ENCODE data around the gene PRR7.
A peak's percentile ranks its signal among the peaks of the same experiment; 100 is the strongest.
"Not testable (repeated sequence)": the region's sequence is repeated elsewhere in the genome, so short reads cannot be mapped to it uniquely, and the experiment has no call there.

Gene PRR7

GRCh38 chr5:177471610-177472356 is 25.2 kb downstream of the PRR7 start:
- DNase-seq: no peak

GRCh38 chr5:177472460-177473442 is 26.1 kb downstream of the PRR7 start:
- peak; percentile 58 for DNase-seq

- peak; percentile 33 for DNase-seq
Measured at GRCh38 chr5:177473443-177474001, 26.9 kb downstream of the PRR7 start, which contains the start of gene DBN1. Gene DBN1, minus strand, starts transcription at chr5:177473634. Its CDS starts 113 bp downstream, at chr5:177473521.

GRCh38 chr5:177474002-177474476 is 27.4 kb downstream of the PRR7 start:
- no peak for DNase-seq

GRCh38 chr5:177474846-177475562 is 28.4 kb downstream of the PRR7 start:
- no peak for DNase-seq

GRCh38 chr5:177475563-177476427 is 29.2 kb downstream of the PRR7 start:
- DNase-seq: no peak

GRCh38 chr5:177476531-177477233 is 30.1 kb downstream of the PRR7 start:
- no peak for DNase-seq

- DNase-seq: no peak
Measured at GRCh38 chr5:177477701-177478477, 31.3 kb downstream of the PRR7 start.

- peak; percentile 46 for DNase-seq
Measured at GRCh38 chr5:177478711-177479646, 32.4 kb downstream of the PRR7 start.

GRCh38 chr5:177479774-177480173 is 33.2 kb downstream of the PRR7 start:
- no peak for DNase-seq

- DNase-seq: no peak
Measured at GRCh38 chr5:177482359-177482795, 35.8 kb downstream of the PRR7 start.

GRCh38 chr5:177483042-177483441 is 36.4 kb downstream of the PRR7 start:
- DNase-seq: no peak

- no peak for DNase-seq
Measured at GRCh38 chr5:177483994-177484901, 37.6 kb downstream of the PRR7 start.

GRCh38 chr5:177484902-177485549 is 38.4 kb downstream of the PRR7 start:
- DNase-seq: no peak

GRCh38 chr5:177485753-177486152 is 39.1 kb downstream of the PRR7 start:
- not testable (repeated sequence) for DNase-seq

- no peak for DNase-seq
Measured at GRCh38 chr5:177486256-177486655, 39.6 kb downstream of the PRR7 start.

- DNase-seq: no peak
Measured at GRCh38 chr5:177487144-177487543, 40.5 kb downstream of the PRR7 start.

All from activated naive CD4-positive, alpha-beta T cell treated with anti-CD3 and anti-CD28 coated beads, Interleukin-2, amount 50 U/mL, for 16 hours (primary cell).